Choroid plexus epithelial cell (primary cell): Measurements from ENCODE around the gene VPS9D1.
A peak's percentile ranks its signal among the peaks of the same experiment; 100 is the strongest.
"Not testable (repeated sequence)": the region's sequence is repeated elsewhere in the genome, so short reads cannot be mapped to it uniquely, and the experiment has no call there.

Experiments
- DNase-seq: peaks from one replicate; pipeline ENCODE4 v3.0.0-alpha.2; 2010; ENCODE audit warnings: low read depth
- H3K4me3 ChIP-seq: 2 replicates; pipeline ENCODE4 v1.5.1; 2011; ENCODE audit warnings: low read depth, mild to moderate bottlenecking, control low read depth, low read length, moderate library complexity
- CTCF ChIP-seq: conservative IDR thresholded peaks from 2 replicates; pipeline ENCODE4 v1.5.1; 2011; ENCODE audit warnings: low read depth, mild to moderate bottlenecking, control low read depth, inconsistent platforms, low read length, moderate library complexity

VPS9D1 gene

GRCh38 chr16:89685916-89686315 is 34.8 kb downstream of the VPS9D1 start:
- no peak for DNase-seq
- H3K4me3 ChIP-seq: no peak overlapping the region
- no peak for TF ChIP-seq CTCF

- no peak overlapping the region for H3K4me3 ChIP-seq
- no peak for TF ChIP-seq CTCF
Measured at GRCh38 chr16:89678258-89678657, 42.4 kb downstream of the VPS9D1 start.

GRCh38 chr16:89672177-89672941 is 48.3 kb downstream of the VPS9D1 start:
- no peak for TF ChIP-seq CTCF
- no peak overlapping the region for H3K4me3 ChIP-seq
- DNase-seq: no peak

More at GRCh38 chr16:89678258-89678657, 42.4 kb downstream of the VPS9D1 start:
- DNase-seq: no peak

GRCh38 chr16:89671565-89671964 is 49.1 kb downstream of the VPS9D1 start:
- H3K4me3 ChIP-seq, DNase-seq: not testable (repeated sequence)

- TF ChIP-seq CTCF: peak; percentile 6
- peak; percentile 62 for DNase-seq
- no peak overlapping the region for H3K4me3 ChIP-seq
Measured at GRCh38 chr16:89670496-89671431, 49.9 kb downstream of the VPS9D1 start.

- no peak for DNase-seq
- no peak overlapping the region for H3K4me3 ChIP-seq
- no peak for TF ChIP-seq CTCF
Measured at GRCh38 chr16:89669755-89670154, 50.9 kb downstream of the VPS9D1 start.

GRCh38 chr16:89668790-89669158 is 51.9 kb downstream of the VPS9D1 start:
- TF ChIP-seq CTCF: no peak
- DNase-seq: no peak
- H3K4me3 ChIP-seq: no peak overlapping the region
